A673 (cell line): ENCODE measurements around the gene METTL4. TPM values are rescaled to one million over a fixed set of nuclear protein-coding genes. Genes with fewer than 3 reads are reported as not detected.

Source experiments
- Bru-seq: library from RNA; stranded (reverse); fragments of 400-500 nt; gene quantifications from one replicate; lab custom pipeline; 2021; lab: Mats Ljungman, UMichigan
- BruChase-seq, 2 experiments: library from RNA; stranded (reverse); fragments of 400-500 nt; gene quantifications; one replicate each; lab custom pipeline; 2021; lab: Mats Ljungman, UMichigan
- BruUV-seq: library from RNA; stranded (reverse); fragments of 400-500 nt; replicated peaks from 2 replicates; lab custom pipeline; 2021; lab: Mats Ljungman, UMichigan
- CTCF ChIA-PET: fragments of 300-600 bp; sonication (Branson Sonifier 250); formaldehyde crosslinking; loops from one replicate; lab custom pipeline; 2022; ENCODE audit warnings: antibody characterized with exemption; lab: Charles Lee
- POLR2A ChIA-PET: fragments of 300-600 bp; sonication (Branson Sonifier 250); formaldehyde crosslinking; loops from one replicate; lab custom pipeline; 2022; ENCODE audit warnings: antibody characterized with exemption; ENCODE audit not compliant: low non-redundant PET; lab: Charles Lee
- DNase-seq: peaks from one replicate; pipeline ENCODE4 v3.0.0-alpha.2; 2015; ENCODE audit warnings: low spot score
- H3K27ac ChIP-seq: fragments of 200-600 bp; sonication (generic); 2 replicates; pipeline ENCODE4 v1.5.1; 2016; ENCODE audit warnings: mixed run types, low read depth, mild to moderate bottlenecking, mixed read lengths, antibody characterized with exemption, low read length; ENCODE audit not compliant: poor library complexity, severe bottlenecking
- H3K27me3 ChIP-seq: fragments of 200-600 bp; sonication (generic); replicated peaks from 2 replicates; pipeline ENCODE4 v1.6.1; 2017; ENCODE audit warnings: mixed run types, low read depth, mild to moderate bottlenecking, mixed read lengths, antibody characterized with exemption, low read length; ENCODE audit not compliant: insufficient read depth, poor library complexity
- H3K36me3 ChIP-seq: fragments of 200-600 bp; sonication (generic); 2 replicates; pipeline ENCODE4 v1.6.1; 2016; ENCODE audit warnings: mixed run types, mild to moderate bottlenecking, mixed read lengths, antibody characterized with exemption, low read length; ENCODE audit not compliant: insufficient read depth, poor library complexity, severe bottlenecking
- H3K4me1 ChIP-seq: fragments of 200-600 bp; sonication (generic); 2 replicates; pipeline ENCODE4 v1.6.1; 2017; ENCODE audit warnings: mixed run types, mild to moderate bottlenecking, mixed read lengths, antibody characterized with exemption, low read length; ENCODE audit not compliant: insufficient read depth, poor library complexity, severe bottlenecking
- H3K4me3 ChIP-seq: fragments of 200-600 bp; sonication (generic); 2 replicates; pipeline ENCODE4 v1.5.1; 2016; ENCODE audit warnings: low read depth, mixed run types, mild to moderate bottlenecking, mixed read lengths, low read length; ENCODE audit not compliant: poor library complexity, severe bottlenecking
- H3K9me3 ChIP-seq: fragments of 200-600 bp; sonication (generic); 2 replicates; pipeline ENCODE4 v1.6.1; 2016; ENCODE audit warnings: mixed run types, low read depth, mild to moderate bottlenecking, mixed read lengths, antibody characterized with exemption, low read length; ENCODE audit not compliant: poor library complexity, severe bottlenecking
- EZH2 ChIP-seq: fragments of 200-600 bp; sonication (generic); IDR thresholded peaks from 2 replicates; pipeline ENCODE4 v1.6.1; 2017; ENCODE audit warnings: borderline replicate concordance, low read depth, mild to moderate bottlenecking, mixed read lengths, antibody characterized with exemption, low read length; ENCODE audit not compliant: poor library complexity, severe bottlenecking
- intact Hi-C: fragments of 100-400 bp; cut with micrococcal nuclease; formaldehyde crosslinking; loops from one replicate; pipeline ENCODE4 v1.10.0; 2022; ENCODE audit not compliant: unreplicated experiment
- long read RNA-seq: library from polyadenylated mRNA; stranded (forward); transcript quantifications from one replicate; pipeline ENCODE4 v2.0.0, GENCODE V29; 2022
- total RNA-seq: library from RNA; stranded (reverse); gene quantifications from 2 replicates; pipeline ENCODE4 v1.2.3, GENCODE V29; 2021
- TF ChIP-seq, protein P1 (sequence below): fragments of 300-800, 200-600 bp; sonication (generic); conservative IDR thresholded peaks from 2 replicates; pipeline ENCODE4 v1.5.1; 2017; ENCODE audit warnings: low read depth, mild to moderate bottlenecking, antibody characterized with exemption, low read length, moderate library complexity, mixed read lengths

METTL4 gene, protein sequence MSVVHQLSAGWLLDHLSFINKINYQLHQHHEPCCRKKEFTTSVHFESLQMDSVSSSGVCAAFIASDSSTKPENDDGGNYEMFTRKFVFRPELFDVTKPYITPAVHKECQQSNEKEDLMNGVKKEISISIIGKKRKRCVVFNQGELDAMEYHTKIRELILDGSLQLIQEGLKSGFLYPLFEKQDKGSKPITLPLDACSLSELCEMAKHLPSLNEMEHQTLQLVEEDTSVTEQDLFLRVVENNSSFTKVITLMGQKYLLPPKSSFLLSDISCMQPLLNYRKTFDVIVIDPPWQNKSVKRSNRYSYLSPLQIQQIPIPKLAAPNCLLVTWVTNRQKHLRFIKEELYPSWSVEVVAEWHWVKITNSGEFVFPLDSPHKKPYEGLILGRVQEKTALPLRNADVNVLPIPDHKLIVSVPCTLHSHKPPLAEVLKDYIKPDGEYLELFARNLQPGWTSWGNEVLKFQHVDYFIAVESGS
- total RNA-seq = 20.1 and 26.4 TPM in 2 replicates
- percentile 82 among the genes with signal in this experiment for Bru-seq, nascent RNA
- percentile 91 among the genes with signal in this experiment for BruChase-seq, experiment 1, labeled RNA remaining after a 2-hour chase
- BruChase-seq, experiment 2, labeled RNA remaining after a 6-hour chase = percentile 83 among the genes with signal in this experiment
- long read RNA-seq, transcript METTL4-203 (9 exons, 2,742 nt) = major isoform, 10 of 34 reads
- long read RNA-seq, partial matches to known transcripts = 8 of 34 reads
- long read RNA-seq, other reads (novel, unspliced or antisense) = 16 of 34 reads

- no TSS peak for BruUV-seq
- H3K36me3 ChIP-seq = peaks cover 40% of the 10 kb centered on the region
- H3K4me1 ChIP-seq = peaks cover 23% of the 10 kb centered on the region
- ChIA-PET POLR2A (no interaction called here), CTCF (no interaction called here)
- TF ChIP-seq, protein P1, sequence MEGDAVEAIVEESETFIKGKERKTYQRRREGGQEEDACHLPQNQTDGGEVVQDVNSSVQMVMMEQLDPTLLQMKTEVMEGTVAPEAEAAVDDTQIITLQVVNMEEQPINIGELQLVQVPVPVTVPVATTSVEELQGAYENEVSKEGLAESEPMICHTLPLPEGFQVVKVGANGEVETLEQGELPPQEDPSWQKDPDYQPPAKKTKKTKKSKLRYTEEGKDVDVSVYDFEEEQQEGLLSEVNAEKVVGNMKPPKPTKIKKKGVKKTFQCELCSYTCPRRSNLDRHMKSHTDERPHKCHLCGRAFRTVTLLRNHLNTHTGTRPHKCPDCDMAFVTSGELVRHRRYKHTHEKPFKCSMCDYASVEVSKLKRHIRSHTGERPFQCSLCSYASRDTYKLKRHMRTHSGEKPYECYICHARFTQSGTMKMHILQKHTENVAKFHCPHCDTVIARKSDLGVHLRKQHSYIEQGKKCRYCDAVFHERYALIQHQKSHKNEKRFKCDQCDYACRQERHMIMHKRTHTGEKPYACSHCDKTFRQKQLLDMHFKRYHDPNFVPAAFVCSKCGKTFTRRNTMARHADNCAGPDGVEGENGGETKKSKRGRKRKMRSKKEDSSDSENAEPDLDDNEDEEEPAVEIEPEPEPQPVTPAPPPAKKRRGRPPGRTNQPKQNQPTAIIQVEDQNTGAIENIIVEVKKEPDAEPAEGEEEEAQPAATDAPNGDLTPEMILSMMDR = no peak
- no peak for TF ChIP-seq EZH2
- intact Hi-C loops = no loop called here
- peak within 1 kb of the TSS; percentile 99 for H3K27ac ChIP-seq
- peak within 1 kb of the TSS; percentile 88 for H3K4me3 ChIP-seq
- DNase-seq = peak; percentile 92
- no peaks in the 10 kb centered on the region for H3K27me3 ChIP-seq
- H3K9me3 ChIP-seq = no peaks in the 10 kb centered on the region
Observed at GRCh38 chr18:2571200-2572170, at the start of gene METTL4, which contains the start of gene NDC80. Gene METTL4 (minus strand): TSS chr18:2571505. CDS start chr18:2567216, 4,289 bp downstream. Gene NDC80 (plus strand): TSS chr18:2571557. CDS start chr18:2572986, 1,429 bp downstream.

DNA sequence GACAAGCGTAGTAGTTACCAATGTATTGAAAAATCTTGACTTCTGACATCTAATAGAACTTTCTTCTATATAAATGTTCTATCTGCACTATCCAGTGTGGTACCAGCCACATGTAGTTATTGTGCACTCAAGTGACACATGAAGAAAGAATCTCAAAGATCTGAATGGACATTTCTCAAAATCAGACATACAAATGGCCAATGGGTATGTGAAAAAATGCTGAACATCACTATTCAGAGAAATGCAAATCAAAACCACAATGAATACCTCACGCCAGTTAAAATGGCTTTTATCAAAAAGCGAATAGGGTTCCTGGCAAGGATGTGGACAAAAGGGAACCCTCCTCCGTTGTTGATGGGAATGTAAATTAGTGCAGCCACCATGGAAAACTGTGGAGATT is 46.7 kb upstream of the METTL4 start:
- no TSS peak for BruUV-seq
- TF ChIP-seq, protein P1 = no peak
- no peak for TF ChIP-seq EZH2
- no peaks in the 10 kb centered on the region for H3K27me3 ChIP-seq
- H3K9me3 ChIP-seq = no peaks in the 10 kb centered on the region
- H3K27ac ChIP-seq = no peak overlapping the region
- ChIA-PET CTCF (no interaction called here), POLR2A (no interaction called here)
- peaks cover 33% of the 10 kb centered on the region for H3K36me3 ChIP-seq
- H3K4me3 ChIP-seq = no peak overlapping the region
- no peaks in the 10 kb centered on the region for H3K4me1 ChIP-seq
- DNase-seq = no peak
- intact Hi-C loops = no loop called here
